ENCODE results near the gene PRDM11.
"Not testable (repeated sequence)": the region's sequence is repeated elsewhere in the genome, so short reads cannot be mapped to it uniquely, and the experiment has no call there.

- not testable (repeated sequence) for TF ChIP-seq POLR2A (IDR thresholded peaks at IDR 0.05; ENCODE audit: extremely low read depth, insufficient read length)
- TF ChIP-seq, protein P1, sequence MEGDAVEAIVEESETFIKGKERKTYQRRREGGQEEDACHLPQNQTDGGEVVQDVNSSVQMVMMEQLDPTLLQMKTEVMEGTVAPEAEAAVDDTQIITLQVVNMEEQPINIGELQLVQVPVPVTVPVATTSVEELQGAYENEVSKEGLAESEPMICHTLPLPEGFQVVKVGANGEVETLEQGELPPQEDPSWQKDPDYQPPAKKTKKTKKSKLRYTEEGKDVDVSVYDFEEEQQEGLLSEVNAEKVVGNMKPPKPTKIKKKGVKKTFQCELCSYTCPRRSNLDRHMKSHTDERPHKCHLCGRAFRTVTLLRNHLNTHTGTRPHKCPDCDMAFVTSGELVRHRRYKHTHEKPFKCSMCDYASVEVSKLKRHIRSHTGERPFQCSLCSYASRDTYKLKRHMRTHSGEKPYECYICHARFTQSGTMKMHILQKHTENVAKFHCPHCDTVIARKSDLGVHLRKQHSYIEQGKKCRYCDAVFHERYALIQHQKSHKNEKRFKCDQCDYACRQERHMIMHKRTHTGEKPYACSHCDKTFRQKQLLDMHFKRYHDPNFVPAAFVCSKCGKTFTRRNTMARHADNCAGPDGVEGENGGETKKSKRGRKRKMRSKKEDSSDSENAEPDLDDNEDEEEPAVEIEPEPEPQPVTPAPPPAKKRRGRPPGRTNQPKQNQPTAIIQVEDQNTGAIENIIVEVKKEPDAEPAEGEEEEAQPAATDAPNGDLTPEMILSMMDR (IDR thresholded peaks at IDR 0.05; ENCODE audit: low read depth, low read length), result not testable (repeated sequence)
- TF ChIP-seq, protein P2, sequence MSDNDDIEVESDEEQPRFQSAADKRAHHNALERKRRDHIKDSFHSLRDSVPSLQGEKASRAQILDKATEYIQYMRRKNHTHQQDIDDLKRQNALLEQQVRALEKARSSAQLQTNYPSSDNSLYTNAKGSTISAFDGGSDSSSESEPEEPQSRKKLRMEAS (IDR thresholded peaks at IDR 0.05; ENCODE audit: low read depth, low read length), result not testable (repeated sequence)
These were observed 18.6 kb upstream of the PRDM11 start for GRCh38 chr11:45127836-45128235.
